GM19455 (cell line): ENCODE data around the gene PAPPA.

ENCODE experiments used
- ATAC-seq: cut with Tn5 transposase; IDR thresholded peaks from one replicate; pipeline ENCODE4 v1.9.1; 2021; ENCODE audit not compliant: unreplicated experiment

The PAPPA gene

GRCh38 chr9:116271340-116271739 lies 117.7 kb downstream of the PAPPA start:
- ATAC-seq: no peak

DNA sequence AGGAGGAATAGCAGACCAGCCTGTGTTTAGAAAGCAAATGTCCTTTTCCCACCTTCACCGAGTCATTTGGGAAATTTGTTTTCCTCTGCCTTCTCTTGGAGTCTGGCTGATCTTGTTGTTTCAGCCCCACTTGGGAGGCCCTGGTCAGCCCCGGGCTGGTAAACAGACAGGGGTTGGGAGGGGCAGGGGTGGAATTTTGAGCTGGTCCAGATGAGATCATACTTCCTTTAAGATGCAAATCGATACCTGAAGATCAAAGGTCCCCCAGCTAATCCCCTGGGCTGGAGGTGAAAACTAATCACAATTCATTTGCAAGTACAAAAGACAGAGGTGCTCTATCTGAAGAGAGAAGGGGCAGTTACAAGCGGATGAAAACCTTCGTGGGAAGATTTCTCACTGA lies 118.4 kb downstream of the PAPPA start:
- no peak for ATAC-seq

GRCh38 chr9:116274293-116274692 lies 120.7 kb downstream of the PAPPA start:
- ATAC-seq: no peak

GRCh38 chr9:116275418-116276195 lies 122.0 kb downstream of the PAPPA start:
- no peak for ATAC-seq

- no peak for ATAC-seq
Observed at GRCh38 chr9:116276196-116276493, 122.6 kb downstream of the PAPPA start.

DNA sequence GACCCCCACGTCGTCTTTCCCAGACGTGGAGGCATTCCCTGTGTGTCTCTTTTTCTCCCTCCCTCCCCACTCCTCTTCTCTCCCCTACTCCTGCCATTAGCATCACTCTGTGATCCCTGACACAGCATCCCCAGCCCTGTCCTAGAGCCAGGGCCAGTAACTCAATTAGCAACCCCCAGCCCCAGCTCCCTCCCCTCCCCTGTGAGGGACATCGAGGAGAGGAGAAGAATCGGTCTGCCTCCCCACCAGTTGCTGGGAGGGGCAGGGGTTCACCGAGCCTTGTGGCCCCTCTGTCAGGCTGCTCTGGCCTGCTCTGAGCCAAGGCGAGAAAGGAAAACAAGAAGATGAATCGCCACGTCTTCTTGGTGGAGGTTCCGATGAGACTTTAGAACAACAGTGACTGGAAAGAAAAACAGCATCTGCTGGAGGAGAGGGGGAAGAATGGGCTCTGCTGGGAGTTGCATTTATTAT lies 123.1 kb downstream of the PAPPA start:
- ATAC-seq: no peak

- no peak for ATAC-seq
Observed at GRCh38 chr9:116278326-116278725, 124.7 kb downstream of the PAPPA start.

DNA sequence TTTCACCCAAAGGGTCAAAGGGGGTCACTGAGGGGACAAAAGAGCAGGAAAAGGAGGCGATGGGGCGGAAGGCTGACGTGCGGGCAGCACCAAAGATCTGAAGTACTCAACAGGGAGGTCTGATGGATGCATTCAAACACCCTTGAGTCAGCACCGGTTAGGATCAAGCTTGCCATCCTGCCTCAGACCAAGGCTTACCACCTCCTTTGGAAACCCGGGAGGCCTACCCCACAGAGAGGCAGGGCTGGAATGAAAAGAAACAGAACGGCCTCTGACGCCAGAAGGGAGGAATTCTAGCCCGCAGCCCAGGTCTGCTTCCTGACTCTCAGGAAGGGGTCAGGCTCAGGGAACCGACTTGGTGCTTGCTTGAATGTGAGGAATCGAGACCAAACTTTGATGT lies 125.6 kb downstream of the PAPPA start:
- no peak for ATAC-seq

DNA sequence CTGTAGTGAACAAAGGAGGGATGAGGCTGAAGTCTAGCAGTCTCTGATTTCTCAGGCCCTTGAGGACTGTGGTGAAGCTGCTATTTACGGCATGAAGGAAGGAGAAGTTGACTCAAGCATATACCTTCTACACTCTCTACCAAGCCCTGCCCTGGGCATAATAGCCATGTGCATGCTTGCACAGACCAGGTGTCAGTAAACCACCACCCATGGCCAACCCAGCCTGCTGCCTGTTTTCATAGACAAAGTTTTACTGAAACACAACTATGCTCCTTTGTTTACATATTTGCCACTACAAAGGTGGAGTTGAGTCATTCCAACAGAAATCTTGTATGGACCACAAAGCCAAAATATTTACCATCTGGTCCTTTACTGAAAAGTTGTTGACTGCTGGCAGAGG lies 126.9 kb downstream of the PAPPA start:
- ATAC-seq: no peak

DNA sequence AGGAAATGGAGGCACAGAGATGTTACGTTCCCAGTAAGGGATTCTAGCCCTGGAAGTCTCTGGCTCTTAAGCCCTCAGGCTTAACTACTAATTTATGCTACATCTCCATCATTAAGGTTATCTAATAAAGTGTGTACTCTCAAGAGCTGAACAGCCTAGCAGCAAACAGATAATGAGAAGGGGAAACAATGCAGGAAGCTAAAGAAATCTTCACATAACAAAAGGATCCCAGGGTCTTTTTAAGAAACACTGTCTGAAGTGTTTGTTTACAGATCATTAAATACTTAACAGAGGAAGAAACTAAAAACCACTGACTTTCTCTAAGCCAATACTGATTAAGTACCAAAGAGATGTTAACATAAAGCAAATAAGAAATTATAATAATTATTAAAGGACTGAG lies 129.0 kb downstream of the PAPPA start:
- ATAC-seq: no peak

GRCh38 chr9:116284518-116284917 lies 130.9 kb downstream of the PAPPA start:
- ATAC-seq: no peak

GRCh38 chr9:116285320-116285719 lies 131.7 kb downstream of the PAPPA start:
- no peak for ATAC-seq

GRCh38 chr9:116286297-116286696 lies 132.7 kb downstream of the PAPPA start:
- ATAC-seq: no peak

- no peak for ATAC-seq
Observed at GRCh38 chr9:116287721-116288120, 134.1 kb downstream of the PAPPA start.

DNA sequence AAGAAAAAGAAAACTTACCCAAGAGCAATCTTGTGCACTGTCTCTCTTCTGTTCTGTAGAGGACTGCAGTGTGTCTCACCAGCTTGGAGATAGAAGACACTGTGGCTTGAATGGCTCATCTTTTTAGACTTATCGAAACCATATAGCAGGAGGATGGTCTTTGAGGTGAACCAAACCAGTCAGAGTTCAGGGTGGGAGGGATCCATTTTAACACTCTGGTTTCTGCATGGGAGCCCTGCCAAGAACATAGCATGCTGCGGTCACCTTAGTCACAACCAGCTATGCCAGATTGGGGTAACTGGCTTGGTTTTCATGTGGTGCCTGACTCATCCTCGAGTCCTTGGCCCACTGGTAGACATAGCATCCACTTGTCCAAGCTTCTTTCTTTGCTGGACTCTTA lies 135.1 kb downstream of the PAPPA start:
- ATAC-seq: no peak

DNA sequence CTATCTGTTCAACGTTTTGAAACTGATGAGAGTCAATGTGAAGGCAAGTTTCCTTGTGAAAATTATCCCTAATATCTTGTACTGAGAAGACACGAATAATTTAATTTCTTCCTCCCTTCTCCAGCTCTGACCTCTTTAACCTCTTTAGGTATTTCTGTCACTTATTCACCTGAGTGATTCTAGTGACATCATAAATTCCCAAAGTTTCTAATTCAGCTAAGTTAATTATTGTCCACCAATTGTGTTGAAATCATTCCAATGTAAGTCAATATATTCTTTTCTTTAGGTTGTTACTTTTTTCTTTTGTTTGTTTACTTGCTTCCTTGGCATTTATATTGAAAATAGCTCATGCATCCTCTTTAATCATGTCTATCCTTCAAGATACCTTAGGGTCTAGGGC lies 143.8 kb downstream of the PAPPA start:
- ATAC-seq: no peak

- no peak for ATAC-seq
Observed at GRCh38 chr9:116298249-116298648, 144.7 kb downstream of the PAPPA start.

GRCh38 chr9:116298878-116299391 lies 145.3 kb downstream of the PAPPA start:
- ATAC-seq: no peak

DNA sequence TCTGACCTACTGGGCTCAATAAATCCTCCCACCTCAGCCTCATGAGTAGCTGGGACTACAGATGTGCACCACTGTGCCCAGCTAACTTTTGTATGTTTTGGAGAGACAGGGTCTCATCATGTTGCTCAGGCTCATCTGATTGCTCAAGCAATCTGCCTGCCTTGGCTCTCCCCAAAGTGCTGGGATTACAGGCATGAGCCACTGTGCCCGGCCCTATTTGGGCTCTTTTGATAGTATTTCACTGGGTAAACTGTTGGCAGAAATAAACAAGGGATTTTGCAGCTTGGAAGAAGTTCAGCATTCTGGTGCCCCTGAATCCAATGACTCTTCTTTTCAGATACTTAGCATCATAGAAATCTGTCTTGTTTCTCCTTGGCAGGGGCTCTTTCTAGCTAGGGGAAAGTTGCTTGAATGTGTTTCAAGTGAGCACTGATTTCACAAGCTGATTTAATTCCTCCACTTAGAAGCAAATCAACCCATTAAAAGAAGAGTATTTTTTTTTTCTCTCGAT lies 146.8 kb downstream of the PAPPA start:
- no peak for ATAC-seq

DNA sequence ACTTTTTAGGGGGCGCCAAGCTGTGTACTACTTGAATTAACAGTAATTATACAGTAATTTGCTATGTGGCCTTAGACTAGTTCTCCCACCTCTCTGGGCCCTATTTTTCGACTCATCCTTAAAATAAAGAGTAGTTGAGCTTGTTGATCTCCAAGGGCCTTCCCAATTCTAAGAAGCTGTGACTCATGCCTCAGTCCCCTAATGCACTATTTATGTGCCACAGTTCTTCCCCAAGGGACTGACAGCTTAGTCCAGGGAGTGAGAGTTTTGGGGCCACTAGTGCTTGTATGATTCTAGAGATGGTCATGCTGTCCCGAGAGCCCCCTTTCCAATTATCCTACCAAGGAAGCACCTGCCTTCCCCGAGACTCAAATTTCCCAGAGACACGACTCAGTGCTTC lies 149.7 kb downstream of the PAPPA start:
- no peak for ATAC-seq

- ATAC-seq: no peak
Observed at GRCh38 chr9:116303886-116304538, 150.4 kb downstream of the PAPPA start.

- ATAC-seq: no peak
Observed at GRCh38 chr9:116304761-116305160, 151.2 kb downstream of the PAPPA start.
